Caco-2 (cell line): ENCODE results near the gene LCN12. TPM values are rescaled to one million over a fixed set of nuclear protein-coding genes. Genes with fewer than 3 reads are reported as not detected.

Experiments used
- BruUV-seq: library from RNA; stranded (reverse); fragments of 400-500 nt; replicated peaks from 2 replicates; lab custom pipeline; 2021; lab: Mats Ljungman, UMichigan
- CTCF ChIA-PET: fragments of 300-600 bp; sonication (Branson Sonifier 250); formaldehyde crosslinking; loops from one replicate; lab custom pipeline; 2022; ENCODE audit warnings: antibody characterized with exemption; lab: Charles Lee
- POLR2A ChIA-PET: fragments of 300-600 bp; sonication (Branson Sonifier 250); formaldehyde crosslinking; loops from one replicate; lab custom pipeline; 2022; ENCODE audit warnings: antibody characterized with exemption; lab: Charles Lee
- DNase-seq, 2 experiments: peaks; one replicate each; pipeline versions ENCODE4 v3.0.0 to v3.0.0-alpha.2; 2020 to 2022
- H3K27me3 ChIP-seq: replicated peaks from 2 replicates; pipeline ENCODE4 v1.6.0; 2011; ENCODE audit warnings: low read length; ENCODE audit not compliant: control insufficient read depth, insufficient read depth
- H3K36me3 ChIP-seq: 2 replicates; pipeline ENCODE4 v1.5.1; 2011; ENCODE audit warnings: low read length; ENCODE audit not compliant: control insufficient read depth, insufficient read depth
- H3K4me1 ChIP-seq: fragments of 250-450 bp; sonication (Bioruptor Pico); 2 replicates; pipeline ENCODE4 v1.5.1; 2020; ENCODE audit warnings: mild to moderate bottlenecking
- H3K4me3 ChIP-seq: 2 replicates; pipeline ENCODE4 v1.5.1; 2011; ENCODE audit warnings: low read depth, mild to moderate bottlenecking, control low read depth, low read length
- H3K9me3 ChIP-seq: fragments of 250-450 bp; sonication (Bioruptor Pico); 2 replicates; pipeline ENCODE4 v1.5.1; 2020; ENCODE audit warnings: mild to moderate bottlenecking, moderate library complexity
- H3K27ac Mint-ChIP-seq: one replicate; pipeline ENCODE4 v1.8.0; 2022; ENCODE audit warnings: mixed read lengths; ENCODE audit not compliant: unreplicated experiment
- H3K27me3 Mint-ChIP-seq: one replicate; pipeline ENCODE4 v1.8.0; 2022; ENCODE audit warnings: mixed read lengths; ENCODE audit not compliant: insufficient read depth, unreplicated experiment
- H3K36me3 Mint-ChIP-seq: one replicate; pipeline ENCODE4 v1.8.0; 2022; ENCODE audit warnings: mild to moderate bottlenecking, mixed read lengths; ENCODE audit not compliant: insufficient read depth, unreplicated experiment
- H3K4me1 Mint-ChIP-seq: one replicate; pipeline ENCODE4 v1.8.0; 2022; ENCODE audit warnings: low read depth, mixed read lengths; ENCODE audit not compliant: unreplicated experiment
- H3K4me3 Mint-ChIP-seq: one replicate; pipeline ENCODE4 v1.8.0; 2022; ENCODE audit warnings: mild to moderate bottlenecking, moderate library complexity, mixed read lengths; ENCODE audit not compliant: unreplicated experiment
- H3K9me3 Mint-ChIP-seq: one replicate; pipeline ENCODE4 v1.8.0; 2022; ENCODE audit warnings: mixed read lengths; ENCODE audit not compliant: unreplicated experiment
- intact Hi-C: fragments of 100-400 bp; cut with micrococcal nuclease; formaldehyde crosslinking; loops from one replicate; pipeline ENCODE4 v1.10.0; 2022; ENCODE audit not compliant: unreplicated experiment
- total RNA-seq: library from RNA; stranded (reverse); gene quantifications from 2 replicates; pipeline ENCODE4 v1.2.3, GENCODE V29; 2022
- TF ChIP-seq, protein P1 (sequence below), 2 experiments: fragments of 200-600 bp in 1 of 2; IDR thresholded peaks; 1 replicate in 1 of 2; 2 replicates in 1 of 2; pipeline versions ENCODE4 v1.5.1 to v1.8.0; 2011 to 2022; ENCODE audit warnings: antibody characterized with exemption in 1 of 2, control low read depth in 1 of 2, inconsistent platforms in 1 of 2, low read depth in 1 of 2, low read length in 1 of 2, mild to moderate bottlenecking in 1 of 2, moderate library complexity in 1 of 2; ENCODE audit not compliant: insufficient read depth in 1 of 2, severe bottlenecking in 1 of 2, unreplicated experiment in 1 of 2

The LCN12 gene
- total RNA-seq, 1 experiment from 2014 or later: 20.0 TPM

DNA sequence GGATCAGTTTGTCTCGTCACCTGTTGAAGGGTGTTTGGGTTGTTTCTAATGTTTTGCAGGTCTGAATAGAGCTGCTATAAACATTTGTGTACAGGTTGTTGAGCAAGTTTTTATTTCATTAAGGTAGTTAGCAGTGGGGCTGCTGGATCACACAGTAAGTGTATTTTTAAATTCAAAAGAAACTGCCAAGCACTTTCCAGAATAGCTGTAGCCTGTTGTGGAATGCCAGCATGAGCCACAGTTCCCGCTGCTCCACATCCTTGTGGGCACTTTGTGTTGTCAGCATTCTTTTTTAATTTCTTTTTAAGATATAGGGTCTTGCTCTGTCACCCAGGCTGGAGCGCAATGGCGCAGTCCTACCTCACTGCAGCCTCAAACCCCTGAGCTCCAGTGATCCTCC, 22.1 kb upstream of the LCN12 start:
- TF ChIP-seq, protein P1, sequence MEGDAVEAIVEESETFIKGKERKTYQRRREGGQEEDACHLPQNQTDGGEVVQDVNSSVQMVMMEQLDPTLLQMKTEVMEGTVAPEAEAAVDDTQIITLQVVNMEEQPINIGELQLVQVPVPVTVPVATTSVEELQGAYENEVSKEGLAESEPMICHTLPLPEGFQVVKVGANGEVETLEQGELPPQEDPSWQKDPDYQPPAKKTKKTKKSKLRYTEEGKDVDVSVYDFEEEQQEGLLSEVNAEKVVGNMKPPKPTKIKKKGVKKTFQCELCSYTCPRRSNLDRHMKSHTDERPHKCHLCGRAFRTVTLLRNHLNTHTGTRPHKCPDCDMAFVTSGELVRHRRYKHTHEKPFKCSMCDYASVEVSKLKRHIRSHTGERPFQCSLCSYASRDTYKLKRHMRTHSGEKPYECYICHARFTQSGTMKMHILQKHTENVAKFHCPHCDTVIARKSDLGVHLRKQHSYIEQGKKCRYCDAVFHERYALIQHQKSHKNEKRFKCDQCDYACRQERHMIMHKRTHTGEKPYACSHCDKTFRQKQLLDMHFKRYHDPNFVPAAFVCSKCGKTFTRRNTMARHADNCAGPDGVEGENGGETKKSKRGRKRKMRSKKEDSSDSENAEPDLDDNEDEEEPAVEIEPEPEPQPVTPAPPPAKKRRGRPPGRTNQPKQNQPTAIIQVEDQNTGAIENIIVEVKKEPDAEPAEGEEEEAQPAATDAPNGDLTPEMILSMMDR (IDR thresholded peaks at IDR 0.05; ENCODE audit: insufficient read depth in 1 of 2, low read depth in 1 of 2, low read length in 1 of 2, severe bottlenecking in 1 of 2, unreplicated experiment in 1 of 2): no peak
- Histone ChIP-seq H3K4me3 (no peak overlapping the region), H3K4me1 (no peaks in the 10 kb centered on the region), H3K27me3 (no peaks in the 10 kb centered on the region), H3K9me3 (peaks cover 11% of the 10 kb centered on the region), H3K36me3 (peaks cover 4% of the 10 kb centered on the region; the same call in 1 of the 2 replicates)
- H3K4me1 Mint-ChIP-seq: peaks cover 5% of the 10 kb centered on the region
- no peak for DNase-seq
- no peaks in the 10 kb centered on the region for H3K27me3 Mint-ChIP-seq
- H3K4me3 Mint-ChIP-seq: no peak overlapping the region
- BruUV-seq: no TSS peak
- ChIA-PET CTCF (no interaction called here), POLR2A (no interaction called here)
- intact Hi-C loops: no loop called here
- H3K9me3 Mint-ChIP-seq: no peaks in the 10 kb centered on the region
- peaks cover 71% of the 10 kb centered on the region for H3K36me3 Mint-ChIP-seq
- H3K27ac Mint-ChIP-seq: no peak overlapping the region

DNA sequence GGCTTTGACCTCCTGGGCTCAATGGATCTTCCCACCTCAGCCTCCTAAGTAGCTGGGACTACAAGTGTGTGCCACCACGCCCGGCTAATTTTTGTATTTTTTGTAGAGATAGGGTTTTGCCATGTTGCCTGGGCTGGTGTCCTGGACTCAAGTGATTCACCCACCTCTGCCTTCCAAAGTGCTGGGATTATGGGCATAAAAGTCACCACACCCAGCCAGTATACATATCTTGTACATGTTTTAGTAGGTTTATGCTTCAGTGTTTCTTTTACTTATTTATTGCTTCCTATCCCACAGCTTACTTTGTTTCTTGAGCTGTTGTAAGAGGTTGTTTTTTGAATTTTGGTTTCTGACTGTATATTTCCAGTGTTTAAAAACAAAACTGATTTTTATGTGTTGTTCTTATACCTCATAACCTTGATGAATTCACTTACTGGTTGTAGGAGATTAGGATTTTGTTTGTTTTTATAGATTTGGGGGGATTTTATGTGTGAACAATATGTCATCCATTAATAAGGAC, 20.4 kb upstream of the LCN12 start:
- no peaks in the 10 kb centered on the region for H3K27me3 ChIP-seq
- no TSS peak for BruUV-seq
- Mint-ChIP-seq H3K27ac (no peak overlapping the region), H3K36me3 (peaks cover 65% of the 10 kb centered on the region), H3K27me3 (no peaks in the 10 kb centered on the region), H3K4me3 (no peak overlapping the region), H3K4me1 (peaks cover 5% of the 10 kb centered on the region), H3K9me3 (no peaks in the 10 kb centered on the region)
- TF ChIP-seq, protein P1 (IDR thresholded peaks at IDR 0.05; ENCODE audit: insufficient read depth in 1 of 2, low read depth in 1 of 2, low read length in 1 of 2, severe bottlenecking in 1 of 2, unreplicated experiment in 1 of 2): no peak
- CTCF ChIA-PET: interaction anchor here (0.7 kb wide), 1 partner anchor 250 kb away, joined by 3 read pairs; no protein-coding TSS in a partner anchor
- POLR2A ChIA-PET: interaction anchor here (0.5 kb wide), 1 partner anchor 36 kb away, joined by 4 read pairs; no protein-coding TSS in a partner anchor
- intact Hi-C loops: no loop called here
- H3K4me3 ChIP-seq: no peak overlapping the region
- H3K4me1 ChIP-seq: no peaks in the 10 kb centered on the region
- no peaks in the 10 kb centered on the region; the same call in 1 of the 2 replicates for H3K36me3 ChIP-seq
- H3K9me3 ChIP-seq: peaks cover 11% of the 10 kb centered on the region
- no peak for DNase-seq

DNA sequence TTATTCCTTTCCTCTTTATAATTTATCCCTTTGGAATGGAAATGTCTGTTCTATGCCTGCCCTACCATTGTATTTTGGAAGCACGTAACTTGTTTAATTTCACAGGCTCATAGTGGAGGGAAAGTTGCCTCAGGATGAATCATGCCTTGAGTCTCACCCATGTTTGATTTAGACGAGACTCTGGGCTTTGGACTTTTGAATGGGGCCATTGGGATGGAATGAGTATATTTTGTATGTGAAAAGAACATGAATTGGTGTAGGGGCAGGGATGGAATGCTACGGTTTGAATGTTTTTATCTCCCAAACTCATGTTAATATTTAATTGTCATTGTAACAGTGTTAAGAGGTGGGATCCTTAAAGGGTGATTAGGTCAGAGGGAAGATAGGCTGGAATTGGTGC, 17.8 kb upstream of the LCN12 start:
- H3K36me3 ChIP-seq: no peaks in the 10 kb centered on the region; the same call in 1 of the 2 replicates
- TF ChIP-seq, protein P1 (IDR thresholded peaks at IDR 0.05; ENCODE audit: insufficient read depth in 1 of 2, low read depth in 1 of 2, low read length in 1 of 2, severe bottlenecking in 1 of 2, unreplicated experiment in 1 of 2): no peak
- Mint-ChIP-seq H3K9me3 (no peaks in the 10 kb centered on the region), H3K27me3 (no peaks in the 10 kb centered on the region), H3K4me3 (no peak overlapping the region), H3K27ac (no peak overlapping the region), H3K4me1 (peaks cover 5% of the 10 kb centered on the region), H3K36me3 (peaks cover 69% of the 10 kb centered on the region)
- H3K9me3 ChIP-seq: peaks cover 11% of the 10 kb centered on the region
- CTCF ChIA-PET: no interaction called here
- intact Hi-C loops: no loop called here
- H3K4me1 ChIP-seq: no peaks in the 10 kb centered on the region
- no peak overlapping the region for H3K4me3 ChIP-seq
- H3K27me3 ChIP-seq: no peaks in the 10 kb centered on the region
- no peak for DNase-seq
- POLR2A ChIA-PET: no interaction called here
- no TSS peak for BruUV-seq
